WTC11 (cell line): Measurements from ENCODE around the gene VDR. TPM values are rescaled to one million over a fixed set of nuclear protein-coding genes. Genes with fewer than 3 reads are reported as not detected.

Experiments used
- ATAC-seq: fragments of 200-7000 bp; cut with Tn5 transposase; 2 replicates; pipeline ENCODE4 v1.10.0; 2021; ENCODE audit warnings: mild to moderate bottlenecking, moderate library complexity
- CTCF ChIA-PET: fragments of 300-600 bp; sonication (Branson Sonifier 250); formaldehyde crosslinking; loops from one replicate; lab custom pipeline; 2021; ENCODE audit warnings: antibody characterized with exemption; lab: Charles Lee
- POLR2A ChIA-PET: fragments of 350-600 bp; sonication (Branson Sonifier 250); formaldehyde crosslinking; loops from one replicate; lab custom pipeline; 2021; ENCODE audit warnings: antibody characterized with exemption; lab: Charles Lee
- DNase-seq: peaks from one replicate; pipeline ENCODE4 v3.0.0; 2021; ENCODE audit warnings: low spot score
- H3K27ac Mint-ChIP-seq: 2 replicates; pipeline ENCODE4 v1.8.0; 2021; ENCODE audit warnings: mixed read lengths
- H3K27me3 Mint-ChIP-seq: 2 replicates; pipeline ENCODE4 v1.8.0; 2021; ENCODE audit warnings: low read depth, mild to moderate bottlenecking, moderate library complexity, mixed read lengths
- H3K36me3 Mint-ChIP-seq: 2 replicates; pipeline ENCODE4 v1.8.0; 2021; ENCODE audit warnings: mixed read lengths
- H3K4me1 Mint-ChIP-seq: 2 replicates; pipeline ENCODE4 v1.8.0; 2022; ENCODE audit warnings: mixed read lengths
- H3K4me3 Mint-ChIP-seq: 2 replicates; pipeline ENCODE4 v1.8.0; 2021; ENCODE audit warnings: mild to moderate bottlenecking, moderate library complexity, mixed read lengths
- H3K9me3 Mint-ChIP-seq: 2 replicates; pipeline ENCODE4 v1.8.0; 2021; ENCODE audit warnings: mixed read lengths
- CBFB ChIP-seq: sonication (generic); formaldehyde crosslinking; IDR thresholded peaks from 2 replicates; pipeline ENCODE4 v1.8.1; 2022; ENCODE audit warnings: mild to moderate bottlenecking, low read depth, missing genetic modification reagents
- CREM ChIP-seq: sonication (generic); formaldehyde crosslinking; IDR thresholded peaks from 2 replicates; pipeline ENCODE4 v1.8.1; 2022; ENCODE audit warnings: mild to moderate bottlenecking, missing genetic modification reagents, moderate library complexity
- IRF2 ChIP-seq: sonication (generic); formaldehyde crosslinking; IDR thresholded peaks from 2 replicates; pipeline ENCODE4 v1.8.0; 2022; ENCODE audit warnings: low read depth, missing genetic modification reagents, borderline replicate concordance
- JAZF1 ChIP-seq: fragments of 250-450 bp; sonication (Bioruptor Pico); IDR thresholded peaks from 2 replicates; pipeline ENCODE4 v1.9.0; 2021; ENCODE audit warnings: moderate library complexity, mild to moderate bottlenecking, inconsistent platforms
- JUN ChIP-seq: sonication (generic); formaldehyde crosslinking; IDR thresholded peaks from 2 replicates; pipeline ENCODE4 v1.8.0; 2023; ENCODE audit warnings: mild to moderate bottlenecking, missing genetic modification reagents
- NFATC4 ChIP-seq: fragments of 250-450 bp; sonication (Bioruptor Pico); IDR thresholded peaks from 2 replicates; pipeline ENCODE4 v1.9.0; 2021; ENCODE audit warnings: mild to moderate bottlenecking
- NR2C2 ChIP-seq: sonication (generic); formaldehyde crosslinking; IDR thresholded peaks from 2 replicates; pipeline ENCODE4 v1.8.0; 2022; ENCODE audit warnings: mild to moderate bottlenecking, missing genetic modification reagents
- RORB ChIP-seq: fragments of 250-450 bp; sonication (Bioruptor Pico); IDR thresholded peaks from 2 replicates; pipeline ENCODE4 v1.9.0; 2021; ENCODE audit warnings: mild to moderate bottlenecking
- TEAD4 ChIP-seq: sonication (generic); formaldehyde crosslinking; IDR thresholded peaks from 2 replicates; pipeline ENCODE4 v1.8.0; 2022; ENCODE audit warnings: mild to moderate bottlenecking, missing genetic modification reagents
- ZNF263 ChIP-seq: sonication (generic); formaldehyde crosslinking; IDR thresholded peaks from 2 replicates; pipeline ENCODE4 v1.8.1; 2022; ENCODE audit warnings: low read depth, mild to moderate bottlenecking, moderate library complexity, missing genetic modification reagents
- ZNF317 ChIP-seq: sonication (generic); formaldehyde crosslinking; IDR thresholded peaks from 2 replicates; pipeline ENCODE4 v1.8.1; 2023; ENCODE audit warnings: low read depth, mild to moderate bottlenecking, moderate library complexity, missing genetic modification reagents, borderline replicate concordance
- ZNF396 ChIP-seq: fragments of 250-450 bp; sonication (Bioruptor Pico); IDR thresholded peaks from 2 replicates; pipeline ENCODE4 v1.8.0; 2021; ENCODE audit warnings: mild to moderate bottlenecking, moderate library complexity, borderline replicate concordance
- ZNF423 ChIP-seq: fragments of 250-450 bp; sonication (Bioruptor Pico); IDR thresholded peaks from 2 replicates; pipeline ENCODE4 v2.1.2; 2022; ENCODE audit warnings: mild to moderate bottlenecking, moderate library complexity
- total RNA-seq: library from RNA; stranded (reverse); gene quantifications from 3 replicates; pipeline ENCODE4 v1.2.3, GENCODE V29; 2021
- TF ChIP-seq, protein P1 (sequence below): fragments of 250-450 bp; sonication (Bioruptor Pico); IDR thresholded peaks from 2 replicates; pipeline ENCODE4 v1.8.0; 2021; ENCODE audit warnings: mild to moderate bottlenecking
- TF ChIP-seq, protein P2 (sequence below): fragments of 250-450 bp; sonication (Bioruptor Pico); IDR thresholded peaks from 2 replicates; pipeline ENCODE4 v1.9.0; 2021; ENCODE audit warnings: mild to moderate bottlenecking
- TF ChIP-seq, protein P3 (sequence below): sonication (generic); formaldehyde crosslinking; IDR thresholded peaks from 2 replicates; pipeline ENCODE4 v1.8.1; 2022; ENCODE audit warnings: mild to moderate bottlenecking, missing genetic modification reagents, moderate library complexity, borderline replicate concordance
- TF ChIP-seq, protein P4 (sequence below): sonication (generic); formaldehyde crosslinking; IDR thresholded peaks from 2 replicates; pipeline ENCODE4 v1.8.1; 2022; ENCODE audit warnings: low read depth, mild to moderate bottlenecking, moderate library complexity, missing genetic modification reagents, borderline replicate concordance
- TF ChIP-seq, protein P5 (sequence below): sonication (generic); formaldehyde crosslinking; IDR thresholded peaks from 2 replicates; pipeline ENCODE4 v1.8.1; 2023; ENCODE audit warnings: mild to moderate bottlenecking, missing genetic modification reagents, borderline replicate concordance
- TF ChIP-seq, protein P6 (sequence below): sonication (generic); formaldehyde crosslinking; IDR thresholded peaks from 2 replicates; pipeline ENCODE4 v1.8.1; 2023; ENCODE audit warnings: mild to moderate bottlenecking, moderate library complexity, missing genetic modification reagents

Gene VDR
- total RNA-seq, 1 experiment from 2014 or later = 1.3 TPM

DNA sequence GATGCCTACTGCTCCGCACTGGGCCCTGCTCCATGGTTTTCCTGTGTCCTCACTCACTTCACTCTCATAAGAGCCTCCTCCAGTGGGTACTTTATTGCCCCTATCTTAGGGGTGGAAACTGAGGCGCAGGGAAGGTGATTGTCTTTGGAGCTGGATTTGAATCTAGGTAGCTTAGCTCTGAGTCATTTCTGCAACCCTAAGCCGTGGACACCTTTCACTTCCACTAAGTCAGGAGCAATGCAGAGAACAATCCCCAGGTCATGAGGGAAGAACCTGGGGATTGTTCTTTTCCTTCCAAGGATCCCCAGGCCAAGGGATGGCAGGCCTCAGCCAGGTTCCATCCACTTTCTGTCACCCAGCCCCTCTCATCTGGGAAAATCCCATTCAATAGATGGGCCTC is 20.3 kb downstream of the VDR start (continued):
- TF ChIP-seq, protein P1, sequence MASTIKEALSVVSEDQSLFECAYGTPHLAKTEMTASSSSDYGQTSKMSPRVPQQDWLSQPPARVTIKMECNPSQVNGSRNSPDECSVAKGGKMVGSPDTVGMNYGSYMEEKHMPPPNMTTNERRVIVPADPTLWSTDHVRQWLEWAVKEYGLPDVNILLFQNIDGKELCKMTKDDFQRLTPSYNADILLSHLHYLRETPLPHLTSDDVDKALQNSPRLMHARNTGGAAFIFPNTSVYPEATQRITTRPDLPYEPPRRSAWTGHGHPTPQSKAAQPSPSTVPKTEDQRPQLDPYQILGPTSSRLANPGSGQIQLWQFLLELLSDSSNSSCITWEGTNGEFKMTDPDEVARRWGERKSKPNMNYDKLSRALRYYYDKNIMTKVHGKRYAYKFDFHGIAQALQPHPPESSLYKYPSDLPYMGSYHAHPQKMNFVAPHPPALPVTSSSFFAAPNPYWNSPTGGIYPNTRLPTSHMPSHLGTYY (CRISPR knock-in tag) = no peak
- TF ChIP-seq, protein P2, sequence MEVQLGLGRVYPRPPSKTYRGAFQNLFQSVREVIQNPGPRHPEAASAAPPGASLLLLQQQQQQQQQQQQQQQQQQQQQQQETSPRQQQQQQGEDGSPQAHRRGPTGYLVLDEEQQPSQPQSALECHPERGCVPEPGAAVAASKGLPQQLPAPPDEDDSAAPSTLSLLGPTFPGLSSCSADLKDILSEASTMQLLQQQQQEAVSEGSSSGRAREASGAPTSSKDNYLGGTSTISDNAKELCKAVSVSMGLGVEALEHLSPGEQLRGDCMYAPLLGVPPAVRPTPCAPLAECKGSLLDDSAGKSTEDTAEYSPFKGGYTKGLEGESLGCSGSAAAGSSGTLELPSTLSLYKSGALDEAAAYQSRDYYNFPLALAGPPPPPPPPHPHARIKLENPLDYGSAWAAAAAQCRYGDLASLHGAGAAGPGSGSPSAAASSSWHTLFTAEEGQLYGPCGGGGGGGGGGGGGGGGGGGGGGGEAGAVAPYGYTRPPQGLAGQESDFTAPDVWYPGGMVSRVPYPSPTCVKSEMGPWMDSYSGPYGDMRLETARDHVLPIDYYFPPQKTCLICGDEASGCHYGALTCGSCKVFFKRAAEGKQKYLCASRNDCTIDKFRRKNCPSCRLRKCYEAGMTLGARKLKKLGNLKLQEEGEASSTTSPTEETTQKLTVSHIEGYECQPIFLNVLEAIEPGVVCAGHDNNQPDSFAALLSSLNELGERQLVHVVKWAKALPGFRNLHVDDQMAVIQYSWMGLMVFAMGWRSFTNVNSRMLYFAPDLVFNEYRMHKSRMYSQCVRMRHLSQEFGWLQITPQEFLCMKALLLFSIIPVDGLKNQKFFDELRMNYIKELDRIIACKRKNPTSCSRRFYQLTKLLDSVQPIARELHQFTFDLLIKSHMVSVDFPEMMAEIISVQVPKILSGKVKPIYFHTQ (CRISPR knock-in tag) = no peak
- no peak for TF ChIP-seq RORB
- TF ChIP-seq, protein P3, sequence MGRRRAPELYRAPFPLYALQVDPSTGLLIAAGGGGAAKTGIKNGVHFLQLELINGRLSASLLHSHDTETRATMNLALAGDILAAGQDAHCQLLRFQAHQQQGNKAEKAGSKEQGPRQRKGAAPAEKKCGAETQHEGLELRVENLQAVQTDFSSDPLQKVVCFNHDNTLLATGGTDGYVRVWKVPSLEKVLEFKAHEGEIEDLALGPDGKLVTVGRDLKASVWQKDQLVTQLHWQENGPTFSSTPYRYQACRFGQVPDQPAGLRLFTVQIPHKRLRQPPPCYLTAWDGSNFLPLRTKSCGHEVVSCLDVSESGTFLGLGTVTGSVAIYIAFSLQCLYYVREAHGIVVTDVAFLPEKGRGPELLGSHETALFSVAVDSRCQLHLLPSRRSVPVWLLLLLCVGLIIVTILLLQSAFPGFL (CRISPR knock-in tag) = no peak
- no peak for TF ChIP-seq NR2C2 (CRISPR knock-in tag)
- no peak for TF ChIP-seq ZNF317 (CRISPR knock-in tag)
- TF ChIP-seq JUN = no peak
- no peak for TF ChIP-seq NFATC4 (CRISPR knock-in tag)

DNA sequence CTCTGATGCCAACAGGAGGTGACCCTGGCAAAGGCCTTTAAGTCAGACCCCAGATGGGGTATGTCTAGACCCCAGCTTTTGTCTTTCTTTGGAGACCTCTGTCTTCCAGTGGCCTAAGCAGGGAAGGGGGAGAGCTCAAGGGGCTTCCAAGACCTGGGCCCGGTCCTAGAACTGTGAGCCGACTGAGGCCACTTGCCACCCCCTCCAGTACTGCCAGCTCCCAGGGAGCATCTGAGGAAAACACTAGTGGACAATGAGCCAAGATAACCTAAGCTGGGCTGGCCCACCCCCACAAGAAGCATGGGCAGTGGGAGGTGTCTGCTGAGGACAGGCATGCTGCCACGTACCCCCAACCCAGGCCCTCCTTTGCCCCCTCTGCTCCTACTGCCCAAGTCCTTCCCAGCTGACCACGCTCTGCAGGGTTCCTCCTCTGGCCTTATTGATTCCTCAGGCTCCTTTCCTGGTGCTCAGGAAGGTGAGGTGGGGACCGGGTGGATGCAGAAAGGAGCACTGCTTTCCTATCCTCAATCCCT is 21.1 kb downstream of the VDR start:
- no peak for DNase-seq
- no peak for ATAC-seq
- TF ChIP-seq TEAD4 (CRISPR knock-in tag) (no peak), ZNF263 (CRISPR knock-in tag) (no peak), CBFB (CRISPR knock-in tag) (no peak), ZNF423 (no peak), JAZF1 (CRISPR knock-in tag) (no peak), CREM (CRISPR knock-in tag) (no peak), ZNF396 (CRISPR knock-in tag) (no peak), ZNF317 (CRISPR knock-in tag) (no peak), NR2C2 (CRISPR knock-in tag) (no peak), IRF2 (CRISPR knock-in tag) (no peak)
- TF ChIP-seq, protein P4, sequence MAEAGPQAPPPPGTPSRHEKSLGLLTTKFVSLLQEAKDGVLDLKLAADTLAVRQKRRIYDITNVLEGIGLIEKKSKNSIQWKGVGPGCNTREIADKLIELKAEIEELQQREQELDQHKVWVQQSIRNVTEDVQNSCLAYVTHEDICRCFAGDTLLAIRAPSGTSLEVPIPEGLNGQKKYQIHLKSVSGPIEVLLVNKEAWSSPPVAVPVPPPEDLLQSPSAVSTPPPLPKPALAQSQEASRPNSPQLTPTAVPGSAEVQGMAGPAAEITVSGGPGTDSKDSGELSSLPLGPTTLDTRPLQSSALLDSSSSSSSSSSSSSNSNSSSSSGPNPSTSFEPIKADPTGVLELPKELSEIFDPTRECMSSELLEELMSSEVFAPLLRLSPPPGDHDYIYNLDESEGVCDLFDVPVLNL (CRISPR knock-in tag) = no peak
- TF ChIP-seq, protein P5, sequence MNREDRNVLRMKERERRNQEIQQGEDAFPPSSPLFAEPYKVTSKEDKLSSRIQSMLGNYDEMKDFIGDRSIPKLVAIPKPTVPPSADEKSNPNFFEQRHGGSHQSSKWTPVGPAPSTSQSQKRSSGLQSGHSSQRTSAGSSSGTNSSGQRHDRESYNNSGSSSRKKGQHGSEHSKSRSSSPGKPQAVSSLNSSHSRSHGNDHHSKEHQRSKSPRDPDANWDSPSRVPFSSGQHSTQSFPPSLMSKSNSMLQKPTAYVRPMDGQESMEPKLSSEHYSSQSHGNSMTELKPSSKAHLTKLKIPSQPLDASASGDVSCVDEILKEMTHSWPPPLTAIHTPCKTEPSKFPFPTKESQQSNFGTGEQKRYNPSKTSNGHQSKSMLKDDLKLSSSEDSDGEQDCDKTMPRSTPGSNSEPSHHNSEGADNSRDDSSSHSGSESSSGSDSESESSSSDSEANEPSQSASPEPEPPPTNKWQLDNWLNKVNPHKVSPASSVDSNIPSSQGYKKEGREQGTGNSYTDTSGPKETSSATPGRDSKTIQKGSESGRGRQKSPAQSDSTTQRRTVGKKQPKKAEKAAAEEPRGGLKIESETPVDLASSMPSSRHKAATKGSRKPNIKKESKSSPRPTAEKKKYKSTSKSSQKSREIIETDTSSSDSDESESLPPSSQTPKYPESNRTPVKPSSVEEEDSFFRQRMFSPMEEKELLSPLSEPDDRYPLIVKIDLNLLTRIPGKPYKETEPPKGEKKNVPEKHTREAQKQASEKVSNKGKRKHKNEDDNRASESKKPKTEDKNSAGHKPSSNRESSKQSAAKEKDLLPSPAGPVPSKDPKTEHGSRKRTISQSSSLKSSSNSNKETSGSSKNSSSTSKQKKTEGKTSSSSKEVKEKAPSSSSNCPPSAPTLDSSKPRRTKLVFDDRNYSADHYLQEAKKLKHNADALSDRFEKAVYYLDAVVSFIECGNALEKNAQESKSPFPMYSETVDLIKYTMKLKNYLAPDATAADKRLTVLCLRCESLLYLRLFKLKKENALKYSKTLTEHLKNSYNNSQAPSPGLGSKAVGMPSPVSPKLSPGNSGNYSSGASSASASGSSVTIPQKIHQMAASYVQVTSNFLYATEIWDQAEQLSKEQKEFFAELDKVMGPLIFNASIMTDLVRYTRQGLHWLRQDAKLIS (CRISPR knock-in tag) = no peak
- TF ChIP-seq, protein P6, sequence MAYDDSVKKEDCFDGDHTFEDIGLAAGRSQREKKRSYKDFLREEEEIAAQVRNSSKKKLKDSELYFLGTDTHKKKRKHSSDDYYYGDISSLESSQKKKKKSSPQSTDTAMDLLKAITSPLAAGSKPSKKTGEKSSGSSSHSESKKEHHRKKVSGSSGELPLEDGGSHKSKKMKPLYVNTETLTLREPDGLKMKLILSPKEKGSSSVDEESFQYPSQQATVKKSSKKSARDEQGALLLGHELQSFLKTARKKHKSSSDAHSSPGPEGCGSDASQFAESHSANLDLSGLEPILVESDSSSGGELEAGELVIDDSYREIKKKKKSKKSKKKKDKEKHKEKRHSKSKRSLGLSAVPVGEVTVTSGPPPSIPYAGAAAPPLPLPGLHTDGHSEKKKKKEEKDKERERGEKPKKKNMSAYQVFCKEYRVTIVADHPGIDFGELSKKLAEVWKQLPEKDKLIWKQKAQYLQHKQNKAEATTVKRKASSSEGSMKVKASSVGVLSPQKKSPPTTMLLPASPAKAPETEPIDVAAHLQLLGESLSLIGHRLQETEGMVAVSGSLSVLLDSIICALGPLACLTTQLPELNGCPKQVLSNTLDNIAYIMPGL (CRISPR knock-in tag) = no peak
- Mint-ChIP-seq H3K4me3 (no peak overlapping the region), H3K27me3 (no peaks in the 10 kb centered on the region), H3K36me3 (no peaks in the 10 kb centered on the region), H3K4me1 (peaks cover 8% of the 10 kb centered on the region), H3K27ac (no peak overlapping the region), H3K9me3 (no peaks in the 10 kb centered on the region)
- POLR2A ChIA-PET = interaction anchor here (0.6 kb wide), 1 partner anchor 13 kb away, joined by 3 read pairs; no protein-coding TSS in a partner anchor
- CTCF ChIA-PET = interaction anchor here (0.7 to 5.2 kb wide), 10 partner anchors 10 to 141 kb away, joined by 3 to 23 read pairs (median 3); partner anchors contain the start of genes RAPGEF3 and VDR
